OCI-LY1 (cell line): ENCODE data around the gene TMEM236.
"Not testable (repeated sequence)": the region's sequence is repeated elsewhere in the genome, so short reads cannot be mapped to it uniquely, and the experiment has no call there.

ENCODE experiments used
- EZH2 ChIP-seq: fragments of 200-600 bp; sonication (generic), shearing (Covaris generic); IDR thresholded peaks from 2 replicates; pipeline ENCODE4 v1.8.0; 2017; ENCODE audit warnings: borderline replicate concordance, mixed run types, mild to moderate bottlenecking, antibody characterized with exemption, low read length, moderate library complexity, mixed read lengths
- TF ChIP-seq, protein P1 (sequence below): fragments of 200-600 bp; sonication (generic), shearing (Covaris generic); IDR thresholded peaks from 2 replicates; pipeline ENCODE4 v1.5.1; 2017; ENCODE audit warnings: mild to moderate bottlenecking, antibody characterized with exemption, low read length, moderate library complexity, mixed read lengths

DNA sequence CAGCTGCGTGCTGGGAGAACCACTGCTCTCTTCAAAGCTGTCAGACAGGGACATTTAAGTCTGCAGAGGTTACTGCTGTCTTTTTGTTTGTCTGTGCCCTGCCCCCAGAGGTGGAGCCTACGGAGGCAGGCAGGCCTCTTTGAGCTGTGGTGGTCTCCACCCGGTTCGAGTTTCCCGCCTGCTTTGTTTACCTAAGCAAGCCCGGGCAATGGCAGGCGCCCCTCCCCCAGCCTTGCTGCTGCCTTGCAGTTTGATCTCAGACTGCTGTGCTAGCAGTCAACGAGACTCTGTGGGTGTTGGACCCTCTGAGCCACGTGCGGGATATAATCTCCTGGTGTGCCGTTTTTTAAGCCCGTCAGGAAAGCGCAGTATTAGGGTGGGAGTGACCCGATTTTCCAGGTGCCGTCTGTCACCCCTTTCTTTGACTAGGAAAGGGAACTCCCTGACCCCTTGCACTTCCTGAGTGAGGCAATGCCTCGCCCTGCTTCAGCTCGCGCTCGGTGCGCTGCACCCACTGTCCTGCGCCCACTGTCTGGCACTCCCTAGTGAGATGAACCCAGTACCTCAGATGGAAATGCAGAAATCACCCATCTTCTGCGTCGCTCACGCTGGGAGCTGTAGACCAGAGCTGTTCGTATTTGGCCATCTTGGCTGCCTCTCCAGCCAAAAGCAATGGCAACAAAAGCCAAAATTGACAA lies 29.5 kb upstream of the TMEM236 start:
- TF ChIP-seq, protein P1, sequence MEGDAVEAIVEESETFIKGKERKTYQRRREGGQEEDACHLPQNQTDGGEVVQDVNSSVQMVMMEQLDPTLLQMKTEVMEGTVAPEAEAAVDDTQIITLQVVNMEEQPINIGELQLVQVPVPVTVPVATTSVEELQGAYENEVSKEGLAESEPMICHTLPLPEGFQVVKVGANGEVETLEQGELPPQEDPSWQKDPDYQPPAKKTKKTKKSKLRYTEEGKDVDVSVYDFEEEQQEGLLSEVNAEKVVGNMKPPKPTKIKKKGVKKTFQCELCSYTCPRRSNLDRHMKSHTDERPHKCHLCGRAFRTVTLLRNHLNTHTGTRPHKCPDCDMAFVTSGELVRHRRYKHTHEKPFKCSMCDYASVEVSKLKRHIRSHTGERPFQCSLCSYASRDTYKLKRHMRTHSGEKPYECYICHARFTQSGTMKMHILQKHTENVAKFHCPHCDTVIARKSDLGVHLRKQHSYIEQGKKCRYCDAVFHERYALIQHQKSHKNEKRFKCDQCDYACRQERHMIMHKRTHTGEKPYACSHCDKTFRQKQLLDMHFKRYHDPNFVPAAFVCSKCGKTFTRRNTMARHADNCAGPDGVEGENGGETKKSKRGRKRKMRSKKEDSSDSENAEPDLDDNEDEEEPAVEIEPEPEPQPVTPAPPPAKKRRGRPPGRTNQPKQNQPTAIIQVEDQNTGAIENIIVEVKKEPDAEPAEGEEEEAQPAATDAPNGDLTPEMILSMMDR = not testable (repeated sequence)
- TF ChIP-seq EZH2 = not testable (repeated sequence)
